Amniotic epithelial cell (primary cell): ENCODE measurements around the gene EPN2.
"Not testable (repeated sequence)": the region's sequence is repeated elsewhere in the genome, so short reads cannot be mapped to it uniquely, and the experiment has no call there.

Experiments
- DNase-seq: peaks from one replicate; pipeline ENCODE4 v3.0.0-alpha.2; 2010; ENCODE audit warnings: low read depth

The EPN2 gene

GRCh38 chr17:19345486-19346350, 108.6 kb downstream of the EPN2 start:
- DNase-seq = no peak

DNA sequence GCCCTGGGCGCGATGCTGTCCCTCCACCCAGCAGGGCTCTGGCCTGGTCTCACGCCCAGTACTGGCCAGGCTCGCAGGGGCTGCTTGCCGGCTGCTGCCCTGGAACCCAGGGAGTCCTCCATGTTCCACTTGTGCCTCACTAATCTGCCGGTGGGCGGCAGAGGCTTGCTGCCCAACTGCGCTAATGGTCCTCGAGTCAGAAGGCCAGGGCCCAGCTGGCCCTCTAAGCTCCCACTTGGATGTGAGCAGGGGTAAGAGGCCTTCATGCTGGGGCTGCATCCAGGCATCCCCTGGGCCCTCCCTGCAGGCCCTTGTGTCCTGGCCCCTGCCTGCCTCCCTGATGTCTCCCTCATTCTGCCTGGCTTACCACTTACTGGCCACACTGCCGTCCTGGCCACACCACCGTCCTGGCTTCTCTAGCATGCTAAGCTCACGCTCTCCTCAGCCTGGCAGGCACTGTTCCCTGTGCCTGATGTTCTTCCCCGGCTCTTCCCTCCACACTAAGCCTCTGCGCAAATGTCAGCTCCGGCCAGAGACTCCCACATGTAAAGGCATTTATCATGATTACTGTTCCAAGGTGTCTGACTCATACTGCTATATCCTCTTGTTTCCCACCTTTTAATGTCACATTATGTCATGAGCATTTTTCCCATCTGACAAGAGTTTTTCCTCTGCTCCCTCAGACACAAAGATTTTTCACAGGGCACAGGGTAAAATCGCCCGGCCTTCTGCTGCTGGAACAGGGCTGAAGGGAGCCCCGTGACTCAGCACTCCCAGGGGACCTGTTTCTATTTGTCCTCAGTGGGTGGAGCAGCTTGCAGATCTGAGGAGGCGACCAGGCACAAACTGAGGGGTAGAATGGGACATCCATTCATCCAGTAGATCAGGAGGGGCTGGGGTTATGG, 109.4 kb downstream of the EPN2 start:
- DNase-seq = peak; percentile 91

DNA sequence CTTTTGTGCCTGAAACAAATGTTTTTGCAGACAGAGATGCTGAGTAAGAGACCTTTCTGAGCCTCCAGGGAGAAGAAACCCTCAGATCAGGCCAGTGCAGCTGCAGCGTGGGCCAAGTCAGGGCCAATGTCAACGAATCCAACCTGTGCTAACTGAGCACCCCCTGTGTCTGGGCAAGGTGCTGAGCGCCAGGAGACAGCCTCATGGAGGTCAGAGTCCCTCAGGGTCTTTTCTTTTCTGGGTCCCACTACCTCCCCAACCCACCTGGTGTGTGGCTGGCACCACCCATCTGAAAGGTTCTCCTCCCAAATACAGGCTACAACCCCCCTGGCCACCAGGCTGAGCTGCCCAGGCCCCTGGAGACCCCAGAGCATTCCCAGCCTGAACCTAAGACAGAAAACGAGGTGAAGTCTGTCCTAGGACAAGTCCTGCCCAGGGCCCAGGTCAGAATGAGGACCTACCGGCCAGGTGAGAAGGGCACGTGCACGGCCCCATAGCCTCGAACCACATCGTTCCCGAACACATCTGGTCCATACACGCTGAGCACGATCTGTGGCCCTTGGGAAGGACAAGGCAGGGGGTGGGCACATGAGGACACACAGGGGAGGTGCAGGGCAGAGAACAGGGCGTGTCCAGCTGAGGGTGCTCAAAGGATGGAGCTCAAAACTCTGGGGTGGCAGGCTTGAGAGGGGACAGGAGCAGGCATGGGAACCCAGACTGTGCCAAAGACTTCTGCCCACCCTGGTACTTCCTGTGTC, 110.3 kb downstream of the EPN2 start:
- DNase-seq = no peak

GRCh38 chr17:19348081-19348650, 111.0 kb downstream of the EPN2 start:
- no peak for DNase-seq

DNA sequence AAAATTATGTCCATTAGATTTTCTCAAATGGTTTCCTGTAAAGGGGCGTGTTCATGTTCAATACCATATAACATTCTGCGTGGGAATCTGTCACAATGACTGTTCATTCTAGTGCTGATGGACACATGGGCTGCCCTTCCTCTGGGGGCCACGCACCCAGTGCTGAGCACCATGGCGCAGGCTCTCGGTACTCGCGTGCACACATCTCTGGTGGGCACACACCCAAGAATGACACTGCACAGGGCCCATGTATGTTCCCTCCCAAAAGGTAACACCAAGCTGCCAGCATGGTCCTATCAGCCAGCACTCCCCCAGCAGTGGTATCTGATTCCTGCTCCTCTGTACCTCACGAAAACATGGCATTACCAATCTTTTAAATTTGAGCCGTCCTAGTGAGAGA, 111.6 kb downstream of the EPN2 start:
- no peak for DNase-seq

- not testable (repeated sequence) for DNase-seq
These were observed 116.2 kb downstream of the EPN2 start for GRCh38 chr17:19353401-19353800.

- no peak for DNase-seq
These were observed 117.6 kb downstream of the EPN2 start for GRCh38 chr17:19354748-19355147.

GRCh38 chr17:19357351-19357750, 120.2 kb downstream of the EPN2 start:
- DNase-seq = no peak

DNA sequence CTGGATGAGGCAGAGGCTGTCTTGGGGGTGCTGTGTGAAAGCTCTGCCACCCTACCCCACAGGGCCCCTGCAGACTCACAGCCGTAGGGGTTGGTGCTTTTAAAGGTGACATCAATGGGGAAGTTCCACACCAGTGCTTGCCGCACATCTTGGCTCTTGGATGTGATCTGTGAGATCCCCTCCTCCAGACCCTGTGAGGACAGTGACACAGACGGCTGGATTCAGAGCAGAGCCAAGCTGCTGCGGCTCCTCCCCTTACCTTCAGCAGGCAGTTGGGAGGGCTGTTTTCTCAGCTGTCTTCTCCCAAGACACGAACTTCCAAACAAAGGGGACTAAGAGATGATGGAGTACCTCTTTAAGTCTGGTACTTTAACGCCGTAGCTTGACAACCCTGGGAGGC, 120.6 kb downstream of the EPN2 start:
- no peak for DNase-seq

- DNase-seq = no peak
These were observed 122.0 kb downstream of the EPN2 start for GRCh38 chr17:19359151-19359550.

- DNase-seq = no peak
These were observed 122.7 kb downstream of the EPN2 start for GRCh38 chr17:19359856-19360255.

GRCh38 chr17:19360772-19361171, 123.6 kb downstream of the EPN2 start:
- no peak for DNase-seq

DNA sequence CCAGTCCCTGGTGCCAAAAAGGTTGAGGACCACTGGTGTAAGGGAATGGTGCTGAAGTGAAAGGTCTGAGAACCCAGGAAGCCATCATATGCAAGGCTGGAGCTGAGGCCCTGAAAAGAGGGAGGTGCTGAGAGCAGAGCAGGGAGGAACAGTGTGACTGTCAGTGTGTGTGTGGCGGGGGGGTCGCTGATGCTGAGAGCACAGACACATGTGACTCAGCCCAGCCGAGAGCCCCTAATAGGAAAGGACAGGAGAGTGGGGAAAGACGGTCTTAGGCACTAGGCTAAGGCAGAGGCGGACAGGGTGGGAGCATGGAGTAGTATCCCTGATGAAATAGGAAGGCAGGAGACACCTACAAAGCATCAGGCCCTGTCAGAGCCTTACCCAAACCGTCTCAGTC, 124.2 kb downstream of the EPN2 start:
- no peak for DNase-seq

GRCh38 chr17:19361944-19362276, 124.7 kb downstream of the EPN2 start:
- no peak for DNase-seq

DNA sequence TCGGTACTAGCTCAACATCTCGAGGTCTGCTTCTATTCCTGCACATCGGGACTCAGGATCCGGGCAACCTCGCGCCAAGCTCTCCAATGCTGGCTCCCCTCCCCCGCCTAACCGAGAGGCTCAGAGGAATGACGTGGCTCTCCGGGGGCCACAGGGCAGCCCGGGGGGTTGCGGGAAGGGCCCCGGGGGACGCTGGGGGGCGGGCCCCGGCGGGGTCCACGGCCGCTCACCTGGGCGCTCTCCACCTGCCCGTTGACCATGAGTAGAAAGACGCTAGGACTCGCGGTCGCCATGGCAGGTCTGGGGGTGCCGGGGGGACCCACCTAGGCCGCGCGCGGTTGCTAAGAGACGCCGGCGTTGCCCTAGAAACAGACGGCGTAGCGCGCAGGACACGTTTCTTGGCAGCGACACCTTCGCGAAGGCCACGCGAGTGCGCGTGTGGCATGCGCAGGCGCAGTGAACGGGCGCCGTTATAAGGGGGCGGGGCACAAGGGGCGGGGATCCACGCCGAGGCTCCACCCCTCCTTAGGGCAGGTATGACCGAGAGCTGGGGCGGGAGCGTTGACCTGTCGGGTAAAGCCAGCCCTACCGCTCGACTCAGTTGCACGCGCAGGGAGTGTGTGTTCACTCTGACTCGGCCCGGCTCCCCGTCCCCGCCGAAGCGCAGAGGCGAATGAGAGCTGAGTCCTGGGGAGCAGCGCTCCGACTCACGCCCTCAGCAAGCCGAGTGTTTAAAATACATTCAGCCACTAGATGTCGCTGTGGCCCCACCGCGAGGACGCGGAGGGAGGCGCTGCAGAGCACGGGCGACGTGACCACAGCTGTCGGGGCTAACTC, 125.3 kb downstream of the EPN2 start, which contains the start of gene B9D1:
TSS of gene B9D1 (minus strand) at position 447 of the 837 bp plus-strand sequence. CDS start at position 293, 154 bp downstream.
- peak; percentile 88 for DNase-seq

DNA sequence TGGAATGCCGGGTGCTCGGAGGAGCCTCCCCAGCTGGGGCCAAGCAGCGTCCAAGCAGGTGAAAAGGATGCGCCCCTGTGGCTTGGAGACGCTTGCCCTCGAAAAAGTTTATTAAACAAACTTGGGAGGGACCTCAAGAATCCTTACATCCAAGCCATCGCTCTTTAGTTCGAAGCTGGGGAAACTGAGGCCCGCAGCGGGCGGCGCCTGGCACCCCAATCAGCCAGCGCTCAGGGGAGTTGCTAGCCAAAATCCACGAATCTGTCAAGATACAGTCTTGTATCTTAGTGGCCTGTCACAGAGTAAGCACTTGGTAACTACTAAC, 125.9 kb downstream of the EPN2 start:
- DNase-seq = no peak

GRCh38 chr17:19363460-19364035, 126.4 kb downstream of the EPN2 start:
- DNase-seq = no peak

DNA sequence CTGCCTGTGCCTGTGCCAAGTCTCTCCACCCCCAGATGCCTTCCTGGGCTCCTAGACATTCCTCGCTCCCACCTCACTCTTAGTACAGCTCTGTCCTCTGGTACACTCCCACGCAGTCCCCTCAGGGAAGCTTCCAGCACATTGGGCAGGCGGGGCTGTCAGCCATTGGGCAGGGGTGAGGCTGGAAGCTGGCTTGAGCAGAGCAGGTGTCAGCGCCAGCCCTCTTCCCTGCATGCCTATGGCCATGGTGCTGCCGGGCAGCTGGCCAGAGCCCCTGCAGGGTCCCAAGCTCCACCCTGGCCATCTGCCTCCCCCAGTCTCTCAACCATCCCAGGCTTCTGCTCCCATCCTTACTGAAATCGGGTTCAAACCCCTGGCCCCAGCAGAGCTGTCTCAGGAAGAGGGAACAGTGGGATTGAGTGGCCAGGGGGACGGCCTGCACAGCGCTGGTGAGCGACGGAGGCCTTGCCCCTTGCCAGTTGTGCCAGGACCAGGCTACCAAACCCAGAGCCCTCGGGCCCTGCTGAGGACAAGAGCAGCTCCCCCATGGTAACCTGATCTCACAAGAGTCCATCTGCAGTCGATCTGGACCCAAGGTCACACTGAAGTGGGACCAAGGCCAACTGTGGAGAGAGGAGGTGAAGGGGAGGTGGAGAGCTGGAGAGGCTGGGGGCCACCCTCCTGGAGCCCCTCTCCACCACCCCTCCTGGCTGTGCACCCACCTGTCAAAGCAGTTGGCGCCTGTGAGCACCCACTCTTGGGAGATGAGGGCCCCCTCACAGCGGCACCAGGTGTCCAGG, 127.7 kb downstream of the EPN2 start:
- no peak for DNase-seq

- DNase-seq = no peak
These were observed 128.3 kb downstream of the EPN2 start for GRCh38 chr17:19365499-19365817.
